GM18502 (cell line): Measurements from ENCODE around the gene STARD3NL.
"Not testable (repeated sequence)": the region's sequence is repeated elsewhere in the genome, so short reads cannot be mapped to it uniquely, and the experiment has no call there.

ENCODE experiments used
- ATAC-seq: cut with Tn5 transposase; IDR thresholded peaks from one replicate; pipeline ENCODE4 v1.9.1; 2021; ENCODE audit warnings: mild to moderate bottlenecking; ENCODE audit not compliant: unreplicated experiment, poor library complexity

The STARD3NL gene

DNA sequence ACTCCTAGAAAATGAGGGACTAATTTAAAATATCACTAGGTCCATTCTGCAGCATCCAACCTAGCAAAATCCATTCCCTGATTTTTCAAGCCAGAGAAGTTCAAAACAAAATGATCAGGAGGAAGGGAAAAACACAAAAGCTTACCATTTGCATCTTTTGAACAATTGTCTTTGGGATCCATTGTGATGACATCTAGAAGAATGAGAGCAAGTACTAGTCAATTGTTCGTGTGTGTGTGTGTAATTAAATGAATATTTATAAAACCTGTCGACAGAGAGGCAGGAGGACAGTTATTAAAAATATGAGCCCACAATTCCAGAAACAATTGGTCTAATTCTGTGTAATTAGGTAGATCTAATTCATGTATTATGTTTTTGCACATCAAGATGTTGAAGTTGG lies 84.0 kb downstream of the STARD3NL start:
- not testable (repeated sequence) for ATAC-seq

DNA sequence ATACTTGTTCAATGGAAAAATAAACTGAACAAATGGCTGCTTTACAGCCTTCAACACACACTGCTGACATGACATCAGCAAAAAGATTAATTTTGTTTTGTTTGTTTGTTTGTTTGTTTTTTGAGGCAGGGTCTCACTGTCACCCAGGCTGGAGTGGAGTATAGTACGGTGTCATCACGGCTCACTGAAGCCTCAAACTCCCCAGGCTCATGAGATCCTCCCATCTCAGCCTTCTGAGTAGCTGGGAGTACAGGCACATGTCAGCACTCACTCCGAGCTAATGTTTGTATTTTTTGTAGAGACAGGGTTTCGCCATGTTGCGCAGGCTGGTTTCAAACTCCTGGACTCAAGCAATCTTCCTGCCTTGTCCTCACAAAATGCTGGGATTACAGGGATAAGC lies 84.5 kb downstream of the STARD3NL start:
- no peak for ATAC-seq

DNA sequence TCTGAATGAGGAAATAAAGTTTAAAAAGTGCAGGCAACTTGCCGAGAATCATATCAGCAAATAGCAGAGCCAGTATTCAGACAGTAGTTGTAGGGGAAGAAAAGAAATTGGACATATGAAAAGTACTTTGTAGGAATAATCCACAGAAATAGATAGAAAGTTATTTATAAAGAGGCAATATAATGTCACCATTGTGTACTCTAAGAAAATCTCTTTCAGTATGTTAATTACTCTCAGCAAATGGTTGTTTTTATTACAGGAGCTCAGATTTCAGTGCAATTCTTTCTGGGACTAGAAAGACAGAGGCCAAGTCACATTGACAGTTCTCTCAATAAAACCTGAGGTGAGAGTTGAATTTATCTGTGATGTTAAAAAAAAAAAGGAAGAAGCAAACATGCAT lies 85.2 kb downstream of the STARD3NL start:
- not testable (repeated sequence) for ATAC-seq

DNA sequence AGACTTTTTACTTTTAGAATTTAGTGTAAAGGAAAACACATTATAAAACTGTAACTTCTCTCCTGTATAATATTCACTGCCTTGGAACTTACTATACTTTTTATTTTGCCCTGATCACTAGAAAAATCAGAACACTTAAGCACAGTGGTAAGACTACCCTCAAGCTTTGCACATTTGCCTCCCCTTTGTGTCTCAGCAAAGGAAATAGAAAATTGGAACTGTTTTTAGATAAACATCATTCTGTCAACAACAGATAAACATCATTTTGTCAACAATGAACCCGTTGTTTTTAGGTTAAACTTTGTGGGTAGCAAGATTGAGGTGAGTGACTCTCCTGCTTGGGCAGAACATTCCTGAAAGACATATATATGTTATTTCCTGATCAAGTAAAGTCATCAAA lies 86.6 kb downstream of the STARD3NL start:
- not testable (repeated sequence) for ATAC-seq

DNA sequence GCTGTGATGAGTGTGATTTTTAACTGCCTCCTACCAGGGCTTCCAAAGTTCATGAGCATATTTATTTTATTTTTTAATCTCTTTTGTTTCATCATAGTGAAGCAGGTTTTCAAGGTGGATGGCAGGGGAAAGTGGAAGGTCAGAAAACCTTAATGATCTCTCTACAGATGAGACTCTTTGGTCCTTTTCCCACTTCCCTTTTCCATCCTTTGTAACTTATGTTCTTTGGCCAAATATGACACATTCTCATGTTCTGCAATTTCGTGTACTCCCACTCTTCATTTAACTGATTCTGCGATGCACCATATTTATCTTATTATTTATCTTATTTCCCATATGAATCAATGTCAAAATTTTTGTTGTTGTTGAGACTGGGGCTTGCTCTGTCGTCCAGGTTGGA lies 87.9 kb downstream of the STARD3NL start:
- ATAC-seq = not testable (repeated sequence)

DNA sequence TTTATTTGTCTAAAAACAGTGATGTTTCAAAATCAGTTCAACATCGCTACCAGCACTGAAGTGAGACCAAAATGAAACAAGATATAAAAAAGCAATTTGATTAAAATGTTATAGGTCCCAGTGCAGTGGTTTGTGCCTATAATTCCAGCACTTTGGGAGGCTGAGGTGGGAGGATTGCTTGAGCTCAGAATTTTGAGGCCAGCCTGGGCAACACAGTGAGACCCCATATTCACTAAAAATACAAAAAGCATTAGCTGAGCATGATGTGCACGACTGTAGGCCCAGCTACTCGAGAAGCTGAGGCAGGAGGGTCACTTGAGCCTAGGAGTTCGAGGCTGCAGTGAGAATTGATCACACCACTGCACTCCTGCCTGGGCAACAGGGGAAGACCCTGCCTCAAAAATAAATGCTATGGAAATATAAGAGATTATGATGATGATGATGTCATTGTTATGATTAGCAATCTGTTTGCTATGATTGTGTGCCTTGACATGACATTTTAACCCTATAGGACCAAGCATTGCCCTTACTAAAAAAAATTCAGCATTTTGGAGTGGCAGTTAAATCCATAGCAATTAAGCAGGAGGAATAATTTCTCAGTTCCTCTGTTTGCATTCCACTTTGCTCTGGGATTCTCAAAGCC lies 91.8 kb downstream of the STARD3NL start:
- not testable (repeated sequence) for ATAC-seq

DNA sequence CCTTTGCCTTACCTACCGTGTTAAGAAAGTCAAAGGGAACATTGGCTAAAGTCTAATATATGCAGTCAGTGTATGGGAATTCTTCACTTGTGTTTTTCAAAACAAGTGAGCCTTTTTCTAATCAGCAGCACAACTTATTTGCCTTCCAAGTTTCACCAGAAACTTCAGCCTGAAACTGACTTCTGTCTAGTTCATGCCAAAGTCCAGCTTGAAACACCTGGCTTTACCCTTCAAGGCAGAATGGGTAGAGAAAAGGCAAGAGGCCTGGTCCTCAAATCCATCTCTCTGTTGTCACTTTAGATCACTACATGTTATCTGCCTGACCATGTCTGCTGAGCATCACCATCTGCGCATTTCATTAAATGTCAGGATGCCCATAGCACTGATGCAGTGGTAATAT lies 92.4 kb downstream of the STARD3NL start:
- ATAC-seq = not testable (repeated sequence)

DNA sequence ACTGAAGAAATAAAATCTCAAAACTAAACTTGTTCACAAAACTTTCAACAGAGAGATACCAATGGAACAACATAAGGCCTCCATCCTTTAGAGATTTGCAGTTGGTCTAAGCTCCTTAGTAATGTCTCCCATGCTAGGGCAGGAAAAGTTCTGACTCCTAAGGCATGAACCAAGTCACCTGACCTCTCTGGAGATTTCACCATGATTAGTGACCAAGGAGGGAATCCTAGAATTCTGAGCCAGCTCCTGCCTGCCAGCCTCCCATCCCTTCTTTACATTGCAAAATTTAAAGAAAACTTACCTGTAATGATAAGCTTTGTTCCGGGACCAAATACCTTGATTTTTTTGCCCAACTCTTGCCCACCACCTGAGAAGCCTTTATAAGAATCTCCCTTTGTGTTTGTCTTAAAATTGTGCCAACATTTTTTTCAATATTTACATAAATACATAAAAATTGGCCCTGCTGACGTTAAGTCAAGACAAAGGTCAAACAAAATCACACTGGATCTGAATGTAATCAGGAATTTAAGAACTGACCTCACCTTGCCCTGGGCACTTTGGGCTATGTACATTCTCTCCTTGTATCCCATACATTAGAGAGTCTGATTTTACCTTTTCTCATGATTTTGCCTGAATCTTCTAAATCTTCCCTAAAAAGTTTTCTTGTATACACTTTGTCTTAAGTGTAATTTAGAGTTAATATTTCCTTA lies 95.4 kb downstream of the STARD3NL start, which contains the start of gene TARP:
TARP (minus strand) TSS at position 351 of the 710 bp plus-strand sequence.
- ATAC-seq = no peak

DNA sequence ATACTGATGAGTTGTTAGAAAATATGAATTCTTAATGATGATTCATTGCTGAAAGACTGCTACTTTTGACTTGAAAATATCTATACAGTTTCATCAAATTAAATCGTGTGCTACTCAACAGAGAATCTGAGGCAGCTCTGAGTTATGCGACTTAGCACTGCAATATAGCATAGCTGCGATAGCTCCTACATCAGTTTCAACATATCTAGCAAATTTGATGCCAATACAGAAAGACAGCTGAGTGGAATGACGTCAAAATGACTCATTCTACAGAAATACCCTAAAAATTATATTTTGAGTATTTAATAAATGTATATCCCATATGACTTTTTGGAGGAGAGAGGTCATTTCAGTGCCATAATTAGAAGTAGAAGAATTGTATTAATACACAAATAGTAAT lies 96.4 kb downstream of the STARD3NL start:
- ATAC-seq = no peak

DNA sequence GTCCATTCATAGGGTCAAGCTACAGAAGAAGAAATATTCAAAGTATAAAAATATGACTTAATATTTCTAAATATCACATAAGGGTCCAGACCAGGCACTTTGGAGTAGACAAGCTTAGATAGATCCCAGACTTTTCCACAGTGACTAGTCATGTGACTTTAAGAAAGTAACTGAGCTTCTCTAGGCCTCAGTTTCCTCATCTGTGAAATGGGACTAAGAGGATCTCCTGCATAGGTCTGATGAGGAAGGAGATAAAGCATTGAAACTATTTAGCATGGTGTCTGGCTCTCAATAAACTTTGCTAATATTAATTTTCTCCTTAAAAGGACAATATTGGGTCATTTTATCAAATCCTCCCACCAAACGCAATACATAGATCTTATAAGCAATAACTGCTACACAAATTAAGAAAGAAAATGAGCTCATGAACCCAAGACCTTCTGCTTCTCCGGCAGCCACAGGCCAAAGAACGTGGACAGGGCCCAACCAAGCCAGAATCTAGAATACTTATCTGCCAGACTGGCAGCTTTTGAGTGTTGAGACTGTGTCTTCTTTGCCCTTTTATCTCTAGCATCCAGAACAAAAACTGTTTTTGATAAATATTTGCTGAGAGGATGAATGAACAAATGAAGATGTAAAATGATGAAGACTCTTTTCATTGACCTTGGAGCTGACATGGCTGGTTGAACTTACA lies 97.0 kb downstream of the STARD3NL start:
- ATAC-seq = no peak

DNA sequence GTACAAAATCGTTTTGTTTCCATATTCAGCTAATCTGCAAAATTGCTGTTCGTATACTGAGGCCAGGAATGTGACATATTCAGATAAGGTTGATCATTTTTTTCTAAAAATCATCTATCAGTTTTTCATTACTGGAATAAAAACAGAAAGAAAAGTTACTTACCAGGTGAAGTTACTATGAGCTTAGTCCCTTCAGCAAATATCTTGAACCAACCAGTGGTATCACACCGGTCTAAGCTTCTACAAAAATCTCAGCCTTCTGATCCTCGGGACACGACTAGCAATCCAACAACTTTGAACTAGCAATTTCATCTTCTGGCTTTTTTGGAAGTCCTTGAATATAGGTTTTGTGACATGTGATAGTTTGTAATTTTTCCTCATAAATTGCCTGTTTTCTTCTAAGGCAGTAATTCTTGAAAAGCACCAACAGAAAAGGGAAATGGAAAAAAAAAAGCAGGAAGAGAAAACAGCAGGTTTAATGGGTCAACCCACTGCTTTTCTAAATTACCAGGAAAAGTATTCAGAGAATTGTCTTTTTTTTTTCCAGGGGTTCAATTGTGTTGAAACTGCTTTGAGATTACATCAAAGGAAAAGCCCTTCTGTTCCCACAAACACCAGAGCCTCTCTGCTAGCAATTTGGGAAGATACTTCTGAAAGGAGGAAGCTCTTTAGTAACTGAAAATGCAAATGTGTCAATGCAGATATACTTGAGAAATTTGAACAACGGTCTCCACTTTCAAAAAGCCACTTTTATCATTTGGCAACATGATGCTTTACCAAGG lies 98.2 kb downstream of the STARD3NL start:
- no peak for ATAC-seq

DNA sequence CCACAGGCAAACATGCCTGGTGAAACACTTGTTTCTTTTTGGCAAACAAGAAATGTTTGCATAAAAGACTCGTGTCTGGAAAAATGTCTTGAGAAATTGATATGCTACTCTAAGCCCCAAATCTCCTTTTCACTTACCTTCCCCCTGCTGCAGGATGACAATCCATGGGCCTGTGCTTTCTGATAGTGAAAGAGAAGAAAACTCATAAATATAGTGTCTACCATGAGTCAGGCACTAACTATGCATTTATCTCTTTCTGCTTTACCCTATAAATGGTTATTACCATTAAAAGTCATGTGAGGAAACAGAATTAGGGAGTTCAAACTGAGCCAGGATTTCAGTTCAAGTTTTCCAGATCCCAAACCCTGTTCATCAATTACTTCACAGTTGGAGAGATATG lies 102.0 kb downstream of the STARD3NL start:
- ATAC-seq = no peak
